K562 (cell line): Measurements from ENCODE around the gene LIF. TPM values are rescaled to one million over a fixed set of nuclear protein-coding genes. Genes with fewer than 3 reads are reported as not detected.
A peak's percentile ranks its signal among the peaks of the same experiment; 100 is the strongest.

Experiments used
- AFF4 ChIP-seq: sonication (generic); formaldehyde crosslinking; IDR thresholded peaks from 2 replicates; pipeline ENCODE4 v1.8.0; 2023; ENCODE audit warnings: mild to moderate bottlenecking, missing genetic modification reagents
- CAMTA2 ChIP-seq: fragments of 250-450 bp; sonication (Bioruptor Pico); conservative IDR thresholded peaks from 2 replicates; pipeline ENCODE4 v1.5.1; 2022
- CHD1 ChIP-seq: fragments of 200-600 bp; sonication (generic); IDR thresholded peaks from one replicate; pipeline ENCODE4 v1.6.1; 2012; ENCODE audit warnings: mild to moderate bottlenecking, moderate library complexity, low read length, inconsistent platforms
- EP300 ChIP-seq: IDR thresholded peaks from 2 replicates; pipeline ENCODE4 v1.6.1; 2012; ENCODE audit warnings: low read length, improper control_type of control experiment
- EP400 ChIP-seq: fragments of 450-650 bp; IDR thresholded peaks from 2 replicates; pipeline ENCODE4 v1.6.1; 2017; ENCODE audit warnings: antibody characterized with exemption, mild to moderate bottlenecking, moderate library complexity
- FIP1L1 ChIP-seq: fragments of 200-400 bp; formaldehyde crosslinking; IDR thresholded peaks from 2 replicates; pipeline ENCODE4 v1.6.1; 2018; ENCODE audit warnings: mild to moderate bottlenecking, low read depth, low read length; ENCODE audit not compliant: poor library complexity, severe bottlenecking
- KAT7 ChIP-seq: sonication (generic); formaldehyde crosslinking; IDR thresholded peaks from 2 replicates; pipeline ENCODE4 v1.8.0; 2022; ENCODE audit warnings: missing genetic modification reagents, mild to moderate bottlenecking, borderline replicate concordance
- KDM1A ChIP-seq, 2 experiments: fragments of 450-650 bp; IDR thresholded peaks; 2 replicates each; pipeline ENCODE4 v1.6.1; 2016; ENCODE audit warnings: mild to moderate bottlenecking in 2 of 2
- KLF13 ChIP-seq: fragments of 450-650 bp; IDR thresholded peaks from 2 replicates; pipeline ENCODE4 v1.6.1; 2016; ENCODE audit warnings: missing genetic modification characterization, low read depth, mild to moderate bottlenecking, missing compliant biosample characterization, moderate library complexity, borderline replicate concordance
- KLF6 ChIP-seq: fragments of 250-450 bp; sonication (Bioruptor Pico); IDR thresholded peaks from 2 replicates; pipeline ENCODE4 v1.4.0; 2020; ENCODE audit warnings: mild to moderate bottlenecking, moderate library complexity, borderline replicate concordance
- POLR3G ChIP-seq: IDR thresholded peaks from 2 replicates; pipeline ENCODE4 v1.6.1; 2011; ENCODE audit not compliant: insufficient read length, insufficient replicate concordance; ENCODE audit errors: extremely low read depth
- RAD51 ChIP-seq: fragments of 450-650 bp; IDR thresholded peaks from 2 replicates; pipeline ENCODE4 v1.7.1; 2016; ENCODE audit warnings: low read depth, mild to moderate bottlenecking, borderline replicate concordance
- SIX5 ChIP-seq, 2 experiments: IDR thresholded peaks; 2 replicates each; pipeline ENCODE4 v1.6.1; 2011; ENCODE audit warnings: low read length in 2 of 2, borderline replicate concordance in 1 of 2, low read depth in 1 of 2, mild to moderate bottlenecking in 1 of 2, moderate library complexity in 1 of 2; ENCODE audit not compliant: insufficient read depth in 1 of 2
- TOE1 ChIP-seq, 2 experiments: fragments of 450-650 bp in 1 of 2; sonication (generic) in 1 of 2; formaldehyde crosslinking in 1 of 2; IDR thresholded peaks; 2 replicates each; pipeline versions ENCODE4 v1.7.1 to v1.8.0; 2016 to 2022; ENCODE audit warnings: borderline replicate concordance in 2 of 2, mild to moderate bottlenecking in 2 of 2, antibody characterized with exemption in 1 of 2, inconsistent platforms in 1 of 2, low read depth in 1 of 2, missing genetic modification reagents in 1 of 2, moderate library complexity in 1 of 2
- ZFX ChIP-seq: sonication (generic); formaldehyde crosslinking; IDR thresholded peaks from 2 replicates; pipeline ENCODE4 v1.8.0; 2022; ENCODE audit warnings: mild to moderate bottlenecking, missing genetic modification reagents, moderate library complexity
- ZNF184 ChIP-seq: sonication (generic); formaldehyde crosslinking; IDR thresholded peaks from 2 replicates; pipeline ENCODE4 v1.5.0; 2020; ENCODE audit warnings: missing genetic modification reagents
- ZNF239 ChIP-seq: fragments of 250-450 bp; sonication (Bioruptor Pico); IDR thresholded peaks from 2 replicates; pipeline ENCODE4 v1.4.0; 2020; ENCODE audit warnings: mild to moderate bottlenecking
- ZNF274 ChIP-seq: IDR thresholded peaks from 2 replicates; pipeline ENCODE4 v1.6.1; 2011; ENCODE audit warnings: low read depth, mild to moderate bottlenecking, low read length, moderate library complexity, borderline replicate concordance
- ZNF699 ChIP-seq: fragments of 250-450 bp; sonication (Bioruptor Pico); IDR thresholded peaks from 2 replicates; pipeline ENCODE4 v1.8.0; 2021; ENCODE audit warnings: mild to moderate bottlenecking, moderate library complexity; ENCODE audit not compliant: insufficient replicate concordance
- ZNF764 ChIP-seq: fragments of 250-450 bp; sonication (Bioruptor Pico); IDR thresholded peaks from 2 replicates; pipeline ENCODE4 v1.4.0; 2020; ENCODE audit warnings: low read depth, mild to moderate bottlenecking, moderate library complexity
- polyA plus RNA-seq, 8 experiments: library from polyadenylated mRNA; depleted of rRNA in 4 of 8; stranded (reverse) in 5 of 8; unstranded in 3 of 8; fragments of >200 nt; fragmentation: Nextera tagmentation in 2 of 8; fragmentation: Illumina TruSeq in 1 of 8; extraction: Ambion mirVana in 2 of 8; extraction: Trizol in 1 of 8; gene quantifications; 2 replicates each; pipeline versions ENCODE4 v1.2.1 to v1.2.3, GENCODE V29; 2011 to 2014; ENCODE audit warnings: inconsistent platforms in 1 of 8, missing spikeins in 1 of 8
- total RNA-seq, 7 experiments: library from RNA; depleted of rRNA in 6 of 7; stranded (reverse); fragments of >200 nt in 6 of 7; fragmentation: Illumina TruSeq in 2 of 7; extraction: Trizol in 2 of 7; gene quantifications; 2 replicates each; pipeline versions ENCODE4 v1.2.1 to v1.2.3, GENCODE V29; 2011 to 2021; ENCODE audit warnings: low replicate concordance in 1 of 7
- TF ChIP-seq, protein P1 (sequence below): fragments of 250-450 bp; sonication (Bioruptor Pico); IDR thresholded peaks from 2 replicates; pipeline ENCODE4 v1.8.0; 2022; ENCODE audit warnings: moderate library complexity, mild to moderate bottlenecking, inconsistent platforms
- TF ChIP-seq, protein P2 (sequence below): sonication (generic); formaldehyde crosslinking; IDR thresholded peaks from 2 replicates; pipeline ENCODE4 v1.8.0; 2022; ENCODE audit warnings: mild to moderate bottlenecking, missing genetic modification reagents, borderline replicate concordance

LIF gene
- total and polyA plus RNA-seq, 9 of the 15 experiments (the other 6 are each of a cell fraction or from before 2014, with no cell fraction given) = 0.05 to 0.39 (median 0.18) TPM; not detected in 3

GRCh38 chr22:30216710-30217109 is 29.8 kb downstream of the LIF start (continued):
- TF ChIP-seq CAMTA2 (CRISPR knock-in tag) (no peak), ZNF764 (CRISPR knock-in tag) (no peak), ZNF184 (no peak), AFF4 (CRISPR knock-in tag) (no peak), EP300 (peak; percentile 96), ZNF239 (peak; percentile 75), POLR3G (no peak), ZNF274 (peak; percentile 32; the same call in 1 of the 2 replicates), KLF13 (tag) (no peak), FIP1L1 (no peak), KAT7 (CRISPR knock-in tag) (no peak), SIX5 (IDR thresholded peaks at IDR 0.05; ENCODE audit: borderline replicate concordance in 1 of 2, insufficient read depth in 1 of 2, low read depth in 1 of 2, low read length in 2 of 2) (no peak), ZFX (CRISPR knock-in tag) (peak; percentile 63), KDM1A (IDR thresholded peaks at IDR 0.05) (peak; percentile 84 to 89), TOE1 (IDR thresholded peaks at IDR 0.05; ENCODE audit: borderline replicate concordance) (peak; percentile 75), TOE1 (CRISPR knock-in tag; IDR thresholded peaks at IDR 0.05; ENCODE audit: borderline replicate concordance, low read depth) (no peak), RAD51 (no peak), EP400 (no peak), ZNF699 (CRISPR knock-in tag) (no peak), KLF6 (CRISPR knock-in tag) (peak; percentile 32; the same call in 1 of the 2 replicates), CHD1 (no peak)
- TF ChIP-seq, protein P1, sequence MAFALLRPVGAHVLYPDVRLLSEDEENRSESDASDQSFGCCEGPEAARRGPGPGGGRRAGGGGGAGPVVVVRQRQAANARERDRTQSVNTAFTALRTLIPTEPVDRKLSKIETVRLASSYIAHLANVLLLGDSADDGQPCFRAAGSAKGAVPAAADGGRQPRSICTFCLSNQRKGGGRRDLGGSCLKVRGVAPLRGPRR = no peak
- TF ChIP-seq, protein P2, sequence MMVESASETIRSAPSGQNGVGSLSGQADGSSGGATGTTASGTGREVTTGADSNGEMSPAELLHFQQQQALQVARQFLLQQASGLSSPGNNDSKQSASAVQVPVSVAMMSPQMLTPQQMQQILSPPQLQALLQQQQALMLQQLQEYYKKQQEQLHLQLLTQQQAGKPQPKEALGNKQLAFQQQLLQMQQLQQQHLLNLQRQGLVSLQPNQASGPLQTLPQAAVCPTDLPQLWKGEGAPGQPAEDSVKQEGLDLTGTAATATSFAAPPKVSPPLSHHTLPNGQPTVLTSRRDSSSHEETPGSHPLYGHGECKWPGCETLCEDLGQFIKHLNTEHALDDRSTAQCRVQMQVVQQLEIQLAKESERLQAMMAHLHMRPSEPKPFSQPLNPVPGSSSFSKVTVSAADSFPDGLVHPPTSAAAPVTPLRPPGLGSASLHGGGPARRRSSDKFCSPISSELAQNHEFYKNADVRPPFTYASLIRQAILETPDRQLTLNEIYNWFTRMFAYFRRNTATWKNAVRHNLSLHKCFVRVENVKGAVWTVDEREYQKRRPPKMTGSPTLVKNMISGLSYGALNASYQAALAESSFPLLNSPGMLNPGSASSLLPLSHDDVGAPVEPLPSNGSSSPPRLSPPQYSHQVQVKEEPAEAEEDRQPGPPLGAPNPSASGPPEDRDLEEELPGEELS (CRISPR knock-in tag) = no peak
